Stimulated activated CD4-positive, alpha-beta T cell treated with anti-CD3 and anti-CD28 coated beads, Interleukin-12 subunit alpha, Interleukin-12 subunit beta, amount 100 ng/mL, for 24 hours (primary cell): Measurements from ENCODE around the gene CDC40.
"Not testable (repeated sequence)": the region's sequence is repeated elsewhere in the genome, so short reads cannot be mapped to it uniquely, and the experiment has no call there.

Experiments
- DNase-seq, 2 experiments: peaks; one replicate each; pipeline ENCODE4 v3.0.0-alpha.2; 2020; ENCODE audit warnings: low read depth in 2 of 2

CDC40 gene

DNA sequence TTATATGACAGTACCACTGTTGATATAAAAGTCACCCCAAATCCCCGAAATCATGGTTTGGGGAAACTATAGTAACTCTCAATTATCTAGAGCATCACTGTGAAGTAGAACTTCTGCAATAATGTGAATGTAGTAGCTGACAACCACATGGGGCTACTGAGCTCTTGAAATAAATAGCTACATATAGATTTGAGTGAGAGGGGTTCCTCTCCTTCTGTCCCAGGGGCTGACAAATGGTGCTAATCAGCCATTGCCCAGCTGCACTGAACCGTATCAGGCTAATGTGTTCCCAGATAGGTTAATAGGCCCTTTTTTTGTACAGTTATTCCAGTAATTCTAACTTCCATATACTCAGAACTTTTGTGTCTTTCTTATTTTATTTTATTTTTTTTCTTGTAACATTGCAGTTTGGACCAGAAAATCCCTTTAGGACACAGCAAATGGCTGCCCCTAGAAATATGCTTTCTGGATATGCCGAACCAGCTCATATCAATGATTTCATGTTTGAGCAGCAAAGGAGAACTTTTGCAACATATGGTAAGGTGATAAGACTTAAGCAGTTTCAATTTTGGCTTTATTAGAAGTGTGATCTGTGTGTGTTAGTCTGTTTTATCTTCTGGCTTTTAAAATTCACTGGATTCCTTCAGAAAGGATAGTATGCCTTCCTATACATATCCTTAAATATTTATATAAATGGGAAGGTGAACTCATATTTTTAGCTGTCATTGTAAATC lies 21.1 kb downstream of the CDC40 start:
- DNase-seq = no peak

DNA sequence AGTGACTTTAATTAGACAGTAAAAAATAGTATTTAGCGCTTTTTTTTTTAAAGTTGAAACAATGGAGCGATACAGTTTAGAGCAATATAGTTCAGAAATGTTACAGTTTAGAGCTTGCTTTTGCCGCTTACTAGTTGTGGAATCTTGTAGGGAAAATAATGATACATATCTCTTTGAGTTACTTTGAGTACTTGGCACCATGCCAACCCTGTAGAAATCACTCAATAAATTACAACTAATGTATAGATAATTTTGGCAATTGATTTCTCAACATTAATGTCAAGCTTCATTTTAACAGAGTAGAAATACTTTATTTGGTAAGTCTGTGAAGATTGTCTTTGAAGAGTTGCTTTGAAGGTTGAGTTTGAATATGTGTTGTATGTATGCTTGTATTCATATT lies 27.4 kb downstream of the CDC40 start:
- no peak for DNase-seq

DNA sequence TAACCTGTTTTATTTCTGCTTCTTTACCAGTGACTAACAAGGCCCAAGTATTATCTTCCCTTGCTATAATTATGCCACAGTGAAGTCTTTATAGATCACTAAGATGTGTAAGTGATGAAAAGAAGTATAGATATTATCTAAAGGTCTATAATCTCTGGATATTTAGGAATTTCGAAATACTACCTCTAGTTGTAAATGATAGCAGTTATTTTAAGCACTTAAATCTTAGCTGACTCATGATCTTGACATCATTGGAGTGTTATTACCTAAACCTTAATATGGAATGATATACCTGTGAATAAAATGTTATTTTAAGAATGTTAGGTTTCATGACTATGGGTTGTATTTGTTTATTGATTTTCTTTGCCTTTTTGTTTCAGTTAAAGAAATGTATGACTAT lies 31.5 kb downstream of the CDC40 start:
- DNase-seq = no peak

DNA sequence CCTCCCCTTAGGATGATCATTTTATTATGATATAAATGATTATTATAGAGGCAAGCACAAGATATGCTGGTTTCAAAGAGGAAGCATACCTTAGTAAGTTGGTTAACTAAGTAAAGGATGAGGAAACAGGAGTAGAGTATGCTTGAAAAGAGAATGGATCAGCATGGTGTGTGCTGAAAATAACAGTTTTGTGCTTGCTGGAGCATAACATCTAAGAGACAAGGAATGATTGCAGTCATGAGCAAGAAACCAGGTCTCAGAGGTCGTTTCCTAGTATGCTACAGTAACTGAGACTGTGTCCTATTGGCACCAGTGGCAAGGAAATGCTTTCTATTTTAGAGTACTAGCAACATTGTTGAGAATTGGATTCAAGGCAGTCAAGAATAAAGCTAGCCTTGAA lies 34.1 kb downstream of the CDC40 start:
- no peak for DNase-seq

DNA sequence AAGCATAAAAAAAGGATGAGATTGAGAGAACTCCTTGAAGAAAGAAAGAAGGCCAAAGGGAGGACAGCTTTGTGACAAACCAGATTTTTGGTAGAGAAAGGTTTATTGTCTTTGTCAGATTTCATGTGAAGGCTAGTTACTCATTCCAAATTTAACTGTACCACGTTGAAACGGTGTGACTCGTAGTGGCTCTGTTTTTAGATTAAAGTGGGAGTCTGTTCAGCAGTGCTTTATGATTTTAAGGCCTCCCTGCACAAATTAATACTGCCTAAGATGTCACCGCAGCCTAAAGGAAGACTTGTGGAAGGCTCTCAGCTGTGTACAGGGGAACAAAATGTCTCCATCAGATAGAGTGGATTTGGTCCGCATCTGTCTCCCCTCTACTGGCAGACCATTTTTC lies 35.9 kb downstream of the CDC40 start:
- no peak for DNase-seq

DNA sequence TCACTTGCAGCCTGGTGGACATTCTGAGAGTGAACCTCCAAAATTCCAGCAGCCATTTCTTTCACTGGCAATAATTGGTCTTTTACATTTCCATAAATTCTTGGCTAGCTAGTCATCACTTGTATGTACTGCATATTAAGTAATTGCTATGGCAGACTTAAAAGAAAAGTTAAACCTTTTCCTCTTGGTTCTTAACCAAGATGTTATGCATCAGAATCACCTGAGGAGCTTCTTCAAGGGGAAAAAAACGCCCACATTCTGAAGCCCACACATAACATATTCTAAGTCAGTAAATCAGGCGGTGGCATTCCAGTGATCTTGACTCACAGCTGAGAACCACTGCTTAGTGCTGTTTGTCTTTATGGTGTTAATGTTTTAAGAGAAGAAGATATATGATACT lies 37.0 kb downstream of the CDC40 start:
- DNase-seq = no peak

DNA sequence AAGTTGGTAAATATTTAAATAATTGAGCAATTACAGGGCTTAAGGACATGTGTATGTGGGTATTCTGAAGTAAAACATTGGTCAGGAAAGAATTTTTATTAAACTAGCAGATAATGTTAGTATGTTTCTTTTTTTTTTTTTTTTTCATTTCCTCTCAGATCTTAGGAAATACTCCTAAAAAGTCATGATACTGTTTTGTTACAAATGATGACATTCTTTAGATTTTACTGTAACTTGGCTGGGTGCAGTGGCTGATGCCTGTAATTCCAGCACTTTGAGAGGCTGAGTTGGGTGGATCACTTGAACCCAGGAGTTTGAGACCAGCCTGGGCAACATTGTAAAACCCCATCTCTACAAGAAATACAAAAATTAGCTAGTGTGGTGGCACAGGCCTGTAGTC lies 41.5 kb downstream of the CDC40 start:
- DNase-seq = no peak

DNA sequence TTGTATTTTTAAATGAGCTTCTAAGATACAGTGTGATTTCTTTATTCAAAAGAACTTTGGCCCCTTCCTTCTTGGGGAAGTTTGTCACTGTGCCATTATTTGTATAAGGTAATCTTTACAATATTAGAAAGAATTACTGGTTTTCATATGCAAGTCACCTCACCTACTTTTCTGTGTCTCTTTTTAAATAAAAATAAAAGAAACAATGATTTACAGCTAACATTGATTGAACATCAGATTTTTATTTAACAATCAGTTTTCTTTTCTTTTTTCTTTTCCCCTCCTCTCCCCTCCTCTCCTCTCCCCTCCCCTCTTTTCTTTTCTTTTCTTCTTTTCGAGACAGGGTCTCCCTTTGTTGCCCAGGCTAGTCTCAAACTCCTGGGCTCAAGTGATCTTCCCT lies 46.0 kb downstream of the CDC40 start:
- DNase-seq = no peak

DNA sequence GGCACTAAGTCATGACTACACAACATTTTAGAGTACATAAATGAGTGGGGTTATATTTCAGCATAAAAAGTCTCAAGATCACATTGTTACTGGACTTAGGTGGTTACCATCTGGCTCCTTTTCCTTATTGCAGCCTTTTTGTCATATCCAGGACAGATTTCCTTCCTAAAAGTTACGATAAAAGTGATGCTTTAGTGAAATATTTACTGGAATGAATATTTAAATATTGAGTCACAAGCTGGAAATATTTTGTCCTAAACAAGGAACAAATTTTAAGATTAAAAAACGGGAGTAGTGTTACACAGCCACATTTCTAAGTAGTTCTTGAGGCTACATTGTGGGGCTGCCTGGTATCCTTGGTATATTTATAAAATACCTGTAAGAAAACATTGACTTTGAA lies 52.2 kb downstream of the CDC40 start:
- no peak for DNase-seq

DNA sequence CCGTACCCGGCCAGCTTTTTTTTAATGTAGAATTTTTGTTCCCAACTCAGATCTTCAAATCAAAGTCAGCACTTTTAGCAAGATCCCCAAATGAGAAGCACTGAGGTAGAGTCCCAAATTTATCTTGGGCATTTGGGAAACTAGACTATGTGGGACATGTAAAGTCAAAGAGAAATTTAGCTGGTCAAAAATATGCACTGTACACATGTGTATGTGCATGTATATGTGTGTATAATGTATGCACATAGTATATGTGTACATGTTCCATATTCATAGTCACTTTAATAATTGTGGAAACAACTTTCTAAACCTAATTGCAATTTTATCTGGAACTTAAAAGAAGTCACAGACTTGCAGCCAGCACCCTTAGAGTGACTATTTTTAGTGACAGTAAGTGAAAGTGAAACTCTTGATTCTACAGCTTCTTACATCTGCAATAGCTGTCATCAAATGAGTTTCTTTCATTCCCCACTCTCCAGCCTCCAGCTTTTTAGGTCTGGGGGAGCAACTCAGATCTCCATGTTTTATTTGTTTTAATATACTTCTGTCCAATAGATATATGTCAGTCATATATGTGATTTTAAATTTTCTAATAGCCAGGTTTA lies 53.6 kb downstream of the CDC40 start:
- DNase-seq = no peak

DNA sequence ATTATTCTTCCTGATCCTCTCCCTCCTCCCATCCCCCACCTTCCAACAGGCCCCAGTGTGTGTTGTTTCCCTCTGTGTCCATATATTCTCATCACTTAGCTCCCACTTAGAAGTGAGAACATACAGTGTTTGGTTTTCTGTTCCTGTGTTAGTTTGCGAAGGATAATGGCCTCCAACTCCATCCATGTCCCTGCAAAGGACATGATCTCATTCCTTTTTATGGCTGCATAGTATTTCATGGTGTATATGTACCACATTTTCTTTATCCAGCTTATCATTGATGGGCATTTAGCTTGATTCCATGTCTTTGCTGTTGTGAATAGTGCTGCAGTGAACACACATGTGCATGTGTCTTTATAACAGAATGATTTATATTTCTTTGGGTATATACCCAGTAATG lies 55.8 kb downstream of the CDC40 start:
- not testable (repeated sequence) for DNase-seq

DNA sequence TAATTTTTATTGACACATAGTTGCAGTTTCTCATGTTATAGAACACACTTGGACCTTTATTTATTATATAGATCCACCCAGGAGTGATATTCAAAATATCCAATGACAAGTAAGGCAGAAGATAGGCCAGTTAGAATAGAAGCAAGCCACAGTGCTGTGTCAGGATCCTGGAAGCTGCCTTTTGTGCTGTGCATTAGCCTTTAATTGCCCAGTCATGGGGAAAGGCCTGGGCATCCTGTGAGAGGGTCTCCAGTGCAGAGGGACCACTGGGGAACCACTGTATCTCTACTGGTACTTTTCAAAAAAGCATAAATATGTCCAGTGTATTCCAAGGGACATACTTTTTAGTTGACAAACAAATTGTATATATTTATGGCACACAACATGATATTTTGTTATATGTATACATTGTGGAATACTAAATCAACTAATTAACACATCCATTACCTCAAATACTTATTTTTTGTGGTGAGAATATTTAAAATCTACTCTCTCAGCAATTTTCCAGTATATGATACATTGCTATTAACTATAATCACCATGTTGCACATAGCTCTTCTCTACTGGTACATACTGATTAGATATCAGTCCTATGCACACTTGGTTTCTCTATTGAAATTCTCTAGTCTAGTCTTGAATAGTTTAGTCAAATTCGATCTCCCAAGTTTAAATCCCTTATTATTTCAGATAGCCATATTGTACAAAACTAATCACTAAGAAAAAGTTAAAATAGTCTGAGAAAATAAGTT lies 59.5 kb downstream of the CDC40 start:
- no peak for DNase-seq

DNA sequence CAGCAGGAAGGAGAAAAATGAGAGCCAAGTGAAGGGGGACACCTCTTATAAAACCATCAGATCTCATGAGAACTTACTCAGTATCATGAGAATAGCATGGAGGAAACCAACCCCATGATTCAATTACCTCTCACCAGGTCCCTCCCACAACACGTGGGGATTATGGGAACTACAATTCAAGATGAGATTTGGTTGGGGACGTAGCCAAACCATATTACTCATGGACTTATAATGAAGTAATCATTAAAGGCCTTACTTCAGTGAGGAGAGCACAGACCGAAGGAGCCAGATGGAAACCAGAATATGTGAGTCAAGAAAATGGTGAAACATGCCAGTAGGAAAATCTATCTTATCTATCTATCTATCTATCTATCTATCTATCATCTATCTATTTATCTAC lies 64.4 kb downstream of the CDC40 start:
- DNase-seq = not testable (repeated sequence)

DNA sequence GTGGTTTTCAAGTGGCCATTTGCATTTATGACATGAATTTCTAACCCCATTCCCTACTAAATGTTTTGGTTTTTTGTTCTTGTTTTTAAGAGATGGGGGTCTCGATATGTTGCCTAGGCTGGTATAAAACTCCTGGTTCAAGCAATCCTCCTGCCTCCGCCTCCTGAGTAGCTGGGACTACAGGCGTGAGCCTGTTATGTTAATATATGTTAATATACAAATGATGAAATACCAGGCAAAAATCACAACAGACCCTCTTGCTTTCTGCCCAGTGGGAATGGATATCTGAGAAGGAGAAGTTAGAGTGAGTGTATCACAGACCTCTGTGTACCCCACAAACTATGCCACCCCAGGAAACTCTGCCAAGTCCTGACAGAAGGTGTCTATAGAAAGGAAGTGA lies 66.2 kb downstream of the CDC40 start:
- no peak for DNase-seq

DNA sequence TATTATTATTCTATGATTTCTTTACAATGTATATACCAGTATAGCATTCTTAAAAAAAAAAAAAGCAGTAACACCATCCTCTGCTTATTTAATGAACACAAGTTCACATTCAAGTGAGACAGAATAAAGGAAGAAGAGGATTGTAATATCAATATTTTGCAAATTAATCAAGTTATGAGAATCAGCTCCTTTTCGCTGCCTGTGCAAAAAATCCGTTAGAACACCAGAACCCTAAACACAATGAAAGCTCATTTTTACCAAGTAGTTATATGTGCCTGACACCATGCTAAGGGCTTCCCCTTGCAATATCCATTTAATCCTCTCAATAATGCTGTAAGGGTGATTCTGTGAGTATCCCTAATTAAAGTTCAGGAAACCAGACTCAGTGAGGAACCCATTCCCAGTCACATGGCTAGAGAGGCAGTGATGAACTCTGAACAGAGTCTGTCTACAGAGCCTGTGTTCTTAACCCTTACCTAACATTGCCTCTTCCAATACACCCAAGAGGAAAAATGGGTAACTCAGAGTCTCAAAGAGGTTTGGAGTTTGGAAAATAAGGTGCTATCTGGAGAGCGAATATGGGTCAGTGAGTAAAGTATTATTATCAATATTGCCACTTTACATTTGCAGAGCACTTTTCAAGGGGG lies 66.8 kb downstream of the CDC40 start:
- DNase-seq = no peak

DNA sequence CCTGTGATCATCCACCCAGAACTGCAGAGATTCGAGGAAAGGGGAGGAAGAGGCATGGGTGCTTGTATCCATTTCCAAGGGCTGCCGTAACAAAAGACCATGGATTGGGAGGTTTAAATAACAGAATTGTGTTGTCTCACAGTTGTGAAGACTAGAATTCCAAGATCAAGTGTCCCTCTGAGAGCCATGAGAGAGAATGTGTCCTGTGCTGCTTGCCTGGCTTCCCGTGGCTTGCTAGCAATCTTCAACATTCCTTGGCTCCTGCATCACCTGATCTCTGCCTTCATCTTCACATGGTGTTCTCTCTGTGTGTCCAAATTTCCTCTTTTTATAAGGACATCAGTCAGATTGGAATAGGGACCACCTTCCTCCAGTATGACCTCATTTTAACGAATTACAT lies 69.8 kb downstream of the CDC40 start:
- no peak for DNase-seq

DNA sequence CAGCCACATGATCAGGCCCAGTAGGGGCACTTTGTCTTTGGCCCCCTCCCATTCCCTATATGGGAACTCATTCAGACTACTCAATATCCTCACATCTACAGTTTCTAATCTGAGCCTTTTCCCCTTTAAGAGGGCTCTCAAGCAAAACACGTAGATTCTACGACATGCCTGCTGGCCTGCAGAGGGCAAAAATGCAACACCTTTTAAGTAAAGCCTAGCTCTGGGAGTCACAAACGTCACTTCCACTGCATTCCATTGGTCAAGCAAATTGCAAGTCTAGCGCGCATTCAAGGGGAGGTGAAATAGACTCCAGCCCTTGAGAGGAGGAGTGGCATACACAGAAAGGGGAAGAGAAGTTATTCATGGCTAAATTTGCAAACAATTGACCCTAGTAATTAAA lies 70.6 kb downstream of the CDC40 start:
- DNase-seq = no peak

DNA sequence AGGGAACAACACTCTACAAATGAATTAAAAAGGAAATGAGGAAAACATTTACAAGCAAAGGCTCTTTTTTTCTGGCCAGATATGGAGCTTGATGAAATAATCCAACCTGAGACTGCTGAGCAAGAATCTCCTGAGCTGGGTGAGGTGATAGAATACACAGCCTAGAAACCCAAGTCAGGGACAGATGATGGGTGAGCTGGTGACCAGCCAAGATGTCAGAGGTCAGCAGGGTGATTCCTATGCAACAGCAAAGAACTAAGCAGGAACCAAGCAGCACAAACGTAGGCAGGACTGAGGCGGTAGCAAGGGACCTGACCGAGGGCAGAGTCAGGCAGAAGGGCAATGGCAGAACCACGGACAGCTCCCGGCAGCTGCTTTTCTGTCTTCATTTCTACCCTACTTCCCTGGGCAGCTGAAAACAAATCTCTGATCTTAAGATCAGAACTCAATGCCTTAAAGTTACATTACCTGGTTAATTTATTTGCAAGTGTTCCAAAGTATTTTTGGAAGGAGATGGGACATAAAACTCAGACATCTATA lies 75.1 kb downstream of the CDC40 start:
- DNase-seq = no peak

DNA sequence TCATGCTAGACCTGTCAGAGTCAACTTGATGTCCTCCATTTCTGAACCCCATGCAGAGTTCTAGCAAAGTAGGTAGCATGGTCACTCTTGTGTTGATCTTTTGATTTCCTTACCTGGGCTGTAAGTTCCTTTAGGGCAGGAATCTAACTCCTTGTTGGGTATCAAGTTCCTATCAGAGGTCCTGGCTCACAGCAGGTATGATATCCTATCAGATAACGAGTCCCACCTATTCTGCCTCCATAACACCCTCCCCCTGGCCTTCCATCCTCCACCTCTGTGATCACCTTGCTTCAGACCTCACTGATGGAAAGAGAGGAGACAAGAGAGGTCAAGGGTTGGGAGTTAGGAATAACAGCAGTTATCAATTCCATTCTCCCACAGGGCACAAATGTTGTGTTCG lies 76.1 kb downstream of the CDC40 start:
- DNase-seq = no peak

DNA sequence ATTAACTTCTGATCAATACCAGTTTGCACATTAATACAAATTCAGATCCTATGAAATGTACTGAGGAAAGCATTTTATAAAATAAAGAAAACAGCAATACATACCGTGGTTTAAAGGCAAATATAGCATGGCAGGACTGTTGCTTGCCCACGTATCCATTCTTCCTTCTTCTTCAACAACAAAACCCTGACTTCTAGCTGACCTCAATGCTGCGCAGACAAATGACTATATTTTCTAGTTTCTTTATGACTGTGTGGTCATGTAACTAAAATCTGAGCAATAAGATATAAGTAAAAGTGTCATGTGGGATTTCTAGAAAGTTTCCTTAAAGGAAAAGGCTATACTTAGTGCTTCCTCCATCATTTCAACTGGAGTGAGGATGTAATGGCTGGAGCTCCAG lies 85.0 kb downstream of the CDC40 start:
- no peak for DNase-seq

DNA sequence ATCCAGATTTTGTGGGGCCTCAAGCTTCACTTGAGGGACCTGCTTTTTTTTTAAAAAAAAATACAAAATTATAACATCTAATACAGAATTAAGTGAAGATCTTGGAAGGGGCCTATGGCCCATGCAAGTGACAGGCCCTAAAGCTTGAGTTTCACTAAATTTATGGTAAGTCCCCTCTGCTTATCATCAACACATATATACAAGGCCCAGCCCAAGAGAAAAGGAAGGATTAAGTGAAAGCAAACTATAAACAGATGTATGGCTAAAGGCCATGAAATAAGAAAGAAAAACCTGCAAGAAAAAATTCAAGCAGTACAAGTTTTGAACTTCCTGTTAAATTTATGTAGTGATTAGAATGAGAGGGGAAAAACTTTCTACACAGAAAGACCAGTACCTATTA lies 86.8 kb downstream of the CDC40 start:
- no peak for DNase-seq

DNA sequence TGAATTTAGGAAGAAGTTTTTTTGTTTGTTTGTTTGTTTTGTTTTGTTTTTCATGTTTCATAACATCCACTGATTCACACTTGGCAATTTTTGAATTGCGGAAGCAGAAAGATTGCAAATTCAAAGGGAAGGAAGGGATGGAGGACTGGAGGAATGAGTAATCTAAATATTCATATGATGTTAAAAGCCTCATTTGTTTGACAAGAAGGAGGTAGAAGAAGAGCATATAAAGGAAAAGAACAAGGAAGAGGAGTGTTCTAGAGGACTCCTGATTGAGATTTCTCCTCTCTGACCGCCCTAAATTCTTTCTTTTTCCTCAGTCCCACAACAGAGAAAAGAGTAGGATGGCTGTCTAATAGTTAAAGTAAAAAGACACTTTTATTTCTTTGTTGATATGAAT lies 89.4 kb downstream of the CDC40 start:
- no peak for DNase-seq
